GM21619 (cell line): Measurements from ENCODE around the gene COQ8B.
"Not testable (repeated sequence)": the region's sequence is repeated elsewhere in the genome, so short reads cannot be mapped to it uniquely, and the experiment has no call there.

Experiments
- ATAC-seq: cut with Tn5 transposase; IDR thresholded peaks from one replicate; pipeline ENCODE4 v1.9.1; 2021; ENCODE audit not compliant: unreplicated experiment

COQ8B gene

GRCh38 chr19:40672573-40673299 lies 44.0 kb downstream of the COQ8B start:
- ATAC-seq, result no peak

- no peak for ATAC-seq
These were observed 44.6 kb downstream of the COQ8B start for GRCh38 chr19:40672038-40672437.

GRCh38 chr19:40671404-40671803 lies 45.3 kb downstream of the COQ8B start:
- ATAC-seq, result no peak

- no peak for ATAC-seq
These were observed 47.6 kb downstream of the COQ8B start for GRCh38 chr19:40668991-40669614.

- no peak for ATAC-seq
These were observed 49.1 kb downstream of the COQ8B start for GRCh38 chr19:40667602-40668001.

GRCh38 chr19:40666803-40667438 lies 49.8 kb downstream of the COQ8B start:
- ATAC-seq, result no peak

GRCh38 chr19:40663695-40664692 lies 52.7 kb downstream of the COQ8B start:
- no peak for ATAC-seq

- no peak for ATAC-seq
These were observed 53.6 kb downstream of the COQ8B start for GRCh38 chr19:40662925-40663694.

- no peak for ATAC-seq
These were observed 55.1 kb downstream of the COQ8B start for GRCh38 chr19:40661616-40662015.

GRCh38 chr19:40659566-40659965 lies 57.1 kb downstream of the COQ8B start:
- no peak for ATAC-seq

GRCh38 chr19:40659116-40659515 lies 57.6 kb downstream of the COQ8B start:
- no peak for ATAC-seq

- ATAC-seq, result no peak
These were observed 58.7 kb downstream of the COQ8B start for GRCh38 chr19:40658031-40658430.

GRCh38 chr19:40655684-40656083 lies 61.0 kb downstream of the COQ8B start:
- not testable (repeated sequence) for ATAC-seq

- not testable (repeated sequence) for ATAC-seq
These were observed 64.4 kb downstream of the COQ8B start for GRCh38 chr19:40652303-40652702.

GRCh38 chr19:40650749-40651305 lies 65.9 kb downstream of the COQ8B start:
- ATAC-seq, result no peak

GRCh38 chr19:40649903-40650675 lies 66.6 kb downstream of the COQ8B start:
- ATAC-seq, result not testable (repeated sequence)

- ATAC-seq, result no peak
These were observed 69.9 kb downstream of the COQ8B start for GRCh38 chr19:40646743-40647254.

GRCh38 chr19:40642757-40643305 lies 73.9 kb downstream of the COQ8B start:
- no peak for ATAC-seq
